ENCODE results near the gene ATXN2. TPM values are rescaled to one million over a fixed set of nuclear protein-coding genes. Genes with fewer than 3 reads are reported as not detected.
"Not testable (repeated sequence)": the region's sequence is repeated elsewhere in the genome, so short reads cannot be mapped to it uniquely, and the experiment has no call there.

ATXN2 gene
- total RNA-seq, 1 experiment from 2014 or later = 22.7 TPM

- DNase-seq (ENCODE audit: low spot score) = no peak
- in situ Hi-C loops (cut with HindIII; ENCODE audit: low sequenced_read_pairs) = loop anchor here (25.0 kb wide), 1 partner anchor 107 kb away; the partner anchor contains the start of genes ACAD10 and BRAP
Observed at GRCh38 chr12:111580119-111580425, 19.0 kb downstream of the ATXN2 start.

- in situ Hi-C loops (cut with HindIII; ENCODE audit: low sequenced_read_pairs) = loop anchor here (25.0 kb wide), 1 partner anchor 108 kb away; the partner anchor contains the start of genes ACAD10 and BRAP
- DNase-seq (ENCODE audit: low spot score) = no peak
Observed at GRCh38 chr12:111578971-111579340, 20.2 kb downstream of the ATXN2 start.

- in situ Hi-C loops (cut with HindIII; ENCODE audit: low sequenced_read_pairs) = loop anchor here (25.0 kb wide), 1 partner anchor 109 kb away; the partner anchor contains the start of genes ACAD10 and BRAP
- no peak for DNase-seq (ENCODE audit: low spot score)
Observed at GRCh38 chr12:111578276-111578970, 20.7 kb downstream of the ATXN2 start.

- no peak for DNase-seq (ENCODE audit: low spot score)
- in situ Hi-C loops (cut with HindIII; ENCODE audit: low sequenced_read_pairs) = loop anchor here (25.0 kb wide), 1 partner anchor 112 kb away; the partner anchor contains the start of genes ACAD10 and BRAP
Observed at GRCh38 chr12:111574797-111575443, 24.2 kb downstream of the ATXN2 start.

GRCh38 chr12:111573476-111573875, 25.6 kb downstream of the ATXN2 start:
- DNase-seq (ENCODE audit: low spot score) = no peak
- in situ Hi-C loops (cut with HindIII; ENCODE audit: low sequenced_read_pairs) = no loop called here

- DNase-seq (ENCODE audit: low spot score) = no peak
- in situ Hi-C loops (cut with HindIII; ENCODE audit: low sequenced_read_pairs) = no loop called here
Observed at GRCh38 chr12:111570084-111570961, 28.8 kb downstream of the ATXN2 start.

- no peak for DNase-seq (ENCODE audit: low spot score)
- in situ Hi-C loops (cut with HindIII; ENCODE audit: low sequenced_read_pairs) = no loop called here
Observed at GRCh38 chr12:111569363-111570083, 29.6 kb downstream of the ATXN2 start.

- in situ Hi-C loops (cut with HindIII; ENCODE audit: low sequenced_read_pairs) = not testable (repeated sequence)
Observed at GRCh38 chr12:111560844-111561243, 38.3 kb downstream of the ATXN2 start.

GRCh38 chr12:111558107-111558376, 41.1 kb downstream of the ATXN2 start:
- no peak for DNase-seq (ENCODE audit: low spot score)
- in situ Hi-C loops (cut with HindIII; ENCODE audit: low sequenced_read_pairs) = no loop called here

More at GRCh38 chr12:111560844-111561243, 38.3 kb downstream of the ATXN2 start:
- not testable (repeated sequence) for DNase-seq (ENCODE audit: low spot score)

GRCh38 chr12:111557271-111558106, 41.6 kb downstream of the ATXN2 start:
- in situ Hi-C loops (cut with HindIII; ENCODE audit: low sequenced_read_pairs) = no loop called here

GRCh38 chr12:111556676-111557075, 42.4 kb downstream of the ATXN2 start:
- in situ Hi-C loops (cut with HindIII; ENCODE audit: low sequenced_read_pairs) = no loop called here
- no peak for DNase-seq (ENCODE audit: low spot score)

More at GRCh38 chr12:111557271-111558106, 41.6 kb downstream of the ATXN2 start:
- no peak for DNase-seq (ENCODE audit: low spot score)

- DNase-seq (ENCODE audit: low spot score); in situ Hi-C loops (cut with HindIII; ENCODE audit: low sequenced_read_pairs): not testable (repeated sequence)
Observed at GRCh38 chr12:111555313-111555712, 43.8 kb downstream of the ATXN2 start.

- in situ Hi-C loops (cut with HindIII; ENCODE audit: low sequenced_read_pairs) = no loop called here
- no peak for DNase-seq (ENCODE audit: low spot score)
Observed at GRCh38 chr12:111546758-111547383, 52.2 kb downstream of the ATXN2 start.

GRCh38 chr12:111546171-111546570, 52.9 kb downstream of the ATXN2 start:
- no peak for DNase-seq (ENCODE audit: low spot score)
- in situ Hi-C loops (cut with HindIII; ENCODE audit: low sequenced_read_pairs) = no loop called here

GRCh38 chr12:111544032-111544431, 55.1 kb downstream of the ATXN2 start:
- in situ Hi-C loops (cut with HindIII; ENCODE audit: low sequenced_read_pairs) = no loop called here
- DNase-seq (ENCODE audit: low spot score) = no peak

GRCh38 chr12:111532751-111533150, 66.4 kb downstream of the ATXN2 start:
- no peak for DNase-seq (ENCODE audit: low spot score)
- in situ Hi-C loops (cut with HindIII; ENCODE audit: low sequenced_read_pairs) = no loop called here

- in situ Hi-C loops (cut with HindIII; ENCODE audit: low sequenced_read_pairs) = no loop called here
- peak; percentile 63 for DNase-seq (ENCODE audit: low spot score)
Observed at GRCh38 chr12:111529424-111530368, 69.4 kb downstream of the ATXN2 start.

All from G401 (cell line).